GM19397 (cell line): ENCODE results near the gene ACSL1.

Experiments
- ATAC-seq: cut with Tn5 transposase; IDR thresholded peaks from one replicate; pipeline ENCODE4 v1.9.1; 2021; ENCODE audit warnings: mild to moderate bottlenecking, moderate library complexity; ENCODE audit not compliant: unreplicated experiment

Gene ACSL1, protein sequence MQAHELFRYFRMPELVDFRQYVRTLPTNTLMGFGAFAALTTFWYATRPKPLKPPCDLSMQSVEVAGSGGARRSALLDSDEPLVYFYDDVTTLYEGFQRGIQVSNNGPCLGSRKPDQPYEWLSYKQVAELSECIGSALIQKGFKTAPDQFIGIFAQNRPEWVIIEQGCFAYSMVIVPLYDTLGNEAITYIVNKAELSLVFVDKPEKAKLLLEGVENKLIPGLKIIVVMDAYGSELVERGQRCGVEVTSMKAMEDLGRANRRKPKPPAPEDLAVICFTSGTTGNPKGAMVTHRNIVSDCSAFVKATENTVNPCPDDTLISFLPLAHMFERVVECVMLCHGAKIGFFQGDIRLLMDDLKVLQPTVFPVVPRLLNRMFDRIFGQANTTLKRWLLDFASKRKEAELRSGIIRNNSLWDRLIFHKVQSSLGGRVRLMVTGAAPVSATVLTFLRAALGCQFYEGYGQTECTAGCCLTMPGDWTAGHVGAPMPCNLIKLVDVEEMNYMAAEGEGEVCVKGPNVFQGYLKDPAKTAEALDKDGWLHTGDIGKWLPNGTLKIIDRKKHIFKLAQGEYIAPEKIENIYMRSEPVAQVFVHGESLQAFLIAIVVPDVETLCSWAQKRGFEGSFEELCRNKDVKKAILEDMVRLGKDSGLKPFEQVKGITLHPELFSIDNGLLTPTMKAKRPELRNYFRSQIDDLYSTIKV

GRCh38 chr4:184825896-184826690, at the start of gene ACSL1:
Gene ACSL1 (minus strand): TSS chr4:184825968. CDS start chr4:184803514, 22,454 bp downstream.
- ATAC-seq = peak; percentile 81

- no peak for ATAC-seq
Measured at GRCh38 chr4:184873054-184873453, 47.3 kb upstream of the ACSL1 start.

- no peak for ATAC-seq
Measured at GRCh38 chr4:184870718-184871117, 45.0 kb upstream of the ACSL1 start.

GRCh38 chr4:184868623-184869022, 42.9 kb upstream of the ACSL1 start:
- ATAC-seq = no peak

DNA sequence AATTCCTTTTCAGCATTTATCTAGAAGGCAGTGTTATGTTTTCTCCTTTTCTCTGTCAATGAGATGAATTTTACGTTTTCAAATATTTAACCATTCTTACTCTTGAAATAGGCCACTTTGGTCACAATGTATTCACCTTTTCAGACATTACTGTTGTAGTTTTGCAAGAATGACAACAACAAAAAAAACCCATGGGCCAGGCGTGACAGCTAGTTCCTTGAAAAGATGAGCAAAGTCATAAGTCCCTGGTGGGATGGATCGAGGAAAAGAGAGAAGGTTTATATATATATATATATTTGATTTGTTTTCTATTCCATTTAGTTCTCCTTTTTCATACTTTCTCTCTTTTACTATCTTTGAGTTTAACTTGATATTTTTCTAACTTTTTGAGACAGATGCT, 38.1 kb upstream of the ACSL1 start:
- ATAC-seq = no peak

- no peak for ATAC-seq
Measured at GRCh38 chr4:184861047-184861446, 35.3 kb upstream of the ACSL1 start.

DNA sequence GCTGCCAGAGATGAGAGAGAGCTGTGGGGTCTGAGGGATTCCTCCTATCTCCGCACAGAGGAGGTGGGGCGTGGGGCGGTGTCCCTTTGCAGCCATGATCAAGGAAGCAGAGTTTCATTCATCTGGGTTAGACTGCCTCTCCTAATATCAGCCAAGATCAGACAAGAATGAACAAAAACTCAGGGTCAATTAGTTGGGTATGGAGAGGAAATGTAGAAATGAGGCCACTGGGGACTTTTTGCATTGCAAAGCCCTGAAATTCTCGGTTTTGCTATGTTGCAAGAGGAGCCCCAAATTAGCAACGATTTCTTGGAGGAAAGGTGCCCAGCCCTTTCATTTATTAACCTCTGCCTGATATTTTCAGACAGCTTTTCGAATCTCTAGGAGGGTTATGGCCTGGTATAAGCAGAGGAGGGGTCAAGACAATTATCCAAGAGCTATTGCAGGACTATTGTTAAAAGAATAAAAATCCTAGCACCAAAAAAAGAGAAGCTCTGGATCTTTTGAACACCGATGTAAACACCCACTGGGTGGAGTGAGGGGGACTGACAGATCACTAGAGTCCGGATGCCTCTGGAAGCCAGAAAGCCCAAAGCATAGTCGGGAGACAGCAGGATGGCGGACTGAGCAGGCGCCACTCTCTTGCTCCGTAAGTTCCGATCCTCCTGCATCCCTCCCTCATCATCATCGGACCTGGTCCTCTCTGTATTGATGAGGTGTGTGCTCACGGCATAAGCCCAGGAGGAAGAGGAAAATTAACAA, 34.4 kb upstream of the ACSL1 start:
- ATAC-seq = no peak

GRCh38 chr4:184857441-184858121, 31.8 kb upstream of the ACSL1 start:
- no peak for ATAC-seq

GRCh38 chr4:184856277-184856609, 30.5 kb upstream of the ACSL1 start:
- no peak for ATAC-seq

- no peak for ATAC-seq
Measured at GRCh38 chr4:184854673-184855072, 28.9 kb upstream of the ACSL1 start.

DNA sequence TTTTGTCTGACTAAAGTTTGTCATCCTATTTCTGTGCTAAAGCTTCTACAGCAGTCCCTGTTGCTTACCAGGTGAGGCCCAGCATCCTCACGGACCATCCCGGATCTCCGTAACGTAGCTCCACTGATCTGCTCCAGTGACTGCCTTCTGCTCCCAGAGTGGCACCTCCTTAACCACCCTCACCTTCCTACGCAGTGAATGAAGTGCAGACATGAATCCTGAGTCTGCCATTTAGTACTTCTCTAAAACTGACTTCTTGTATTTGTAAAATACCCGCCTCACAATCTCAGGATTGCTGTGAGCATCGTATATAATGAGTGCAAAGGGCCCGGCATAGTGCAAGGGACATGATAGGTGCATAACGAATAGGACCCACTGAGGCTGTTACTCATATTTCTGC, 27.7 kb upstream of the ACSL1 start:
- ATAC-seq = no peak

- no peak for ATAC-seq
Measured at GRCh38 chr4:184851886-184852285, 26.1 kb upstream of the ACSL1 start.

DNA sequence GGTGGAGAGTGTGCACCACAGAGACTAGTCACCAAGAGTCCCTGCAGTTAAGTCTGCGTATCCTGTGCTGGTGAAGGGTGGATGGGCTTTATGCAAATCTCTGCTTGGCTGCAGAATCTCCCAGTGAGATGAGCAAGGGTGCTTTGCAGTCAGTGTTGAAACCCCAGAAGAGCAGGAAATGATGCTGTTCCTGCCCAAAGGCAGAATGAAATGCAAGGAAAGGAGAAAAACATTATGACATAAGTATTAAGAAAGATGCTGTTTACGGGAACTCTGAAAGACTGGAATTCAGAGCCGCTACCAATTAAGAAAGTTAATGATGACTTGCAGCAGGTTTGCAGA, 25.4 kb upstream of the ACSL1 start:
- ATAC-seq = peak; percentile 71

DNA sequence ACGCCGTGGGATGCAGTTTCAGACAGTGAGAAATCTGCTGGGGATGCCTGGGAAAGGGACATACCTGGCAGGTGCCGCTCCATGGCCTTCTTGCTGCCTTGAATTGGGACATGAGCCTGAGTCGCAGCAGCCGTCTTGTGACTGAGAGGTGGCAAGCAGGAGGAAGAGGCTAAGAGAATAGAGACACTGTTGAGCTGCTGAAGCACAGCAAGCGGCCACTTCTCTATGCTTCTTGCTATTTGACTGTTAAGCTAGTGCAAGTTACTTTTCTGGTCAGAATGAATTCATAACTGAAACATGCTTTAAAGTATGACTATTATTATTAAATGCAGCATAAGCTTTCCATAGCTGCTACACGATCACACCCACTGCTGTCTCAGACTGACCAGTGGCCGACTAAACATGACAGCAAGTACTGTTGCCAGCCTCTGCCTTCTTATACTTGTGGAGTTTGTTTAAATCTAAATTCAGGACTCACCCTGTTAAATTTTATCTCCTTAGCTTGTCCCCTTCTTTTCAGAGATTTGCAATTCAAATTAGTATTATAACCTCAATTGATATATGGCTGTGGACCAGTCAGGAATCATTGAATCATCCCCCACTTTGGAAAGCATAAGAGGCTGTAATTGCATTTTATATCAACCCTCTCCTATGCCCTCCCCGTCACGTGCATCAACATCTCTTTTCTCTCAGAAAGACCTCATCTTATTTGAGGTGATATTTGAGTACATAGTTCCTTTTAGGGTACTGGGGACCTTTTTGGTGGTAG, 24.8 kb upstream of the ACSL1 start:
- ATAC-seq = peak; percentile 45

DNA sequence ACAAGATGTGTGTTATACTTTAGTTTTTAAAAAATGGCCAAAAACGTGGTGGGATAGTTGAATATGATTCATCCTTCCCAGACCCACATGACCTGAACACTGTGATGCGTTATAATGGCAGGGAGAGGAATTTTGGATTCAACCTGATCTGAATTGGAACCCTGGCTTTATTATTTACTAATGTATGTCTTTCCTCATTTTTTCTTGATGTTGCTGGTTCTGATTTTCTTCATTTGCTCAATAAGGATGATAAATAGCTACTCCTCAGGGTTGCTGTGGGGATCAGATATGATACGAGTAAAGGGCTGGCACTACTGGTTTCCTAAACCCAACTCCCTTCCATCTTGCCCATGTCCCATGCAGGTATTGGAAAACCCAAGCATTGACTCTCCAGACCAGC, 24.2 kb upstream of the ACSL1 start:
- no peak for ATAC-seq

- no peak for ATAC-seq
Measured at GRCh38 chr4:184849185-184849584, 23.4 kb upstream of the ACSL1 start.

GRCh38 chr4:184848510-184848909, 22.7 kb upstream of the ACSL1 start:
- no peak for ATAC-seq

DNA sequence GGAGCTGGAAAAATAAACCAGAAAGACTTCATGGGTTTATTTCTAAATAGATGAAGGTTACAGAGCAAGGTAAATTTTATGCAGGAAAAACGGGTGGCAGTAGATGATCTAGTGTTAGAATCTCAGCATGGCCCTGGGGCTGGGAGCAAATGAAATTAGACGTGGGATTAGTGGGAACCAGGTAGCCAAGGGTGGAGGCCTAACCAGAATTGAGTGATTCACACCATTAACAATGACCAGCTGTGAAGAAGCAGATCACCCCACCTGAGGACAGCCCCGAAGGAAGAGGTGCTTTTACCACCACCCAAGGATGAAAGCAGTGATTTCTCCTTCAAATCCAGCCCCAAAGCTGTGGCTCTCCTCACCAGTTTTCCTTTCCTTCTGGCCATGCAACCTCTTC, 20.8 kb upstream of the ACSL1 start:
- no peak for ATAC-seq

DNA sequence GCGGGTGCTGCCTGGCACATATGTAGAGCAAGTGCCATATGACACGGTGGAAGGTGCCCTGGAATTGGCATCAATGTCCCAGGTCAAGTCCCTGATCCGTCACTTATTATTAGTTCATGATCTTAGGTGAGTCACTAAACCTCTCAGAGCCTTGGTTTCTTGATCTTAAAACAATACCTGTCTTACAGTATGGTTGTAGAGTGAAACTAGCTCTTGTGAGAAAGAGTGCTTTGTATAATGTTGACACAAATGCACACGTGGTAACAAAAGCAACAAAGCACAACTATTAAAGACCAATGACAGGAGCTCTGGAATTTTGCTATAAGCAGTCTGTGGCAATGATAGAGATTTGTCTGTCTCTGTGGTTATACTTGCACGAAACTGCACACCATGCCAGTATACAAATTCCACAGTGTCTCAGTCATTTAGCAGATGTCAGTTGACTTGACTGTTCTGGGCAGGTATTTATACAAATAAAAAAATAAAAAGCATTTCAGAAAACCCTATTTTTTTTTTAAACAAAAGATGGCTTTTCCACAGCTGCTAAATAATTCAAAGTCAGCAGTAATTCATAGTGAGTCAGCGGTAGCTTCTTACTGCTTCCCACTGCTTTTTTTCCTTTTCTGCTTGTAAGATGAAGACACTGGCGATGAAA, 19.7 kb upstream of the ACSL1 start:
- peak; percentile 37 for ATAC-seq
